Osteoblast (primary cell): ENCODE results near the gene SSU72. TPM values are rescaled to one million over a fixed set of nuclear protein-coding genes. Genes with fewer than 3 reads are reported as not detected.

Experiments
- DNase-seq: peaks from one replicate; pipeline ENCODE4 v3.0.0; 2011; ENCODE audit warnings: low spot score, mixed read lengths; ENCODE audit not compliant: insufficient read length; ENCODE audit errors: missing footprints
- H2AFZ ChIP-seq: 2 replicates; pipeline ENCODE4 v1.6.0; 2011; ENCODE audit warnings: mild to moderate bottlenecking, low read length
- H3K27ac ChIP-seq: 2 replicates; pipeline ENCODE4 v1.5.1; 2011; ENCODE audit warnings: mild to moderate bottlenecking, low read depth, low read length, moderate library complexity
- H3K27me3 ChIP-seq: 2 replicates; pipeline ENCODE4 v1.6.0; 2012; ENCODE audit warnings: mild to moderate bottlenecking, control low read depth, inconsistent platforms, low read length, moderate library complexity; ENCODE audit not compliant: insufficient read depth
- H3K36me3 ChIP-seq: 2 replicates; pipeline ENCODE4 v1.5.1; 2011; ENCODE audit warnings: mild to moderate bottlenecking, low read length, control low read depth, moderate library complexity; ENCODE audit not compliant: insufficient read depth
- H3K4me1 ChIP-seq: 2 replicates; pipeline ENCODE4 v1.5.1; 2011; ENCODE audit warnings: mild to moderate bottlenecking, low read length, control low read depth, moderate library complexity; ENCODE audit not compliant: insufficient read depth
- H3K4me2 ChIP-seq: 2 replicates; pipeline ENCODE4 v1.6.0; 2011; ENCODE audit warnings: mild to moderate bottlenecking, low read length; ENCODE audit not compliant: insufficient read depth
- H3K4me3 ChIP-seq: fragments of 200-600 bp; sonication (generic); 3 replicates; pipeline ENCODE4 v1.5.1; 2012; ENCODE audit warnings: mild to moderate bottlenecking, low read length, inconsistent platforms; ENCODE audit not compliant: insufficient read depth
- H3K79me2 ChIP-seq: 2 replicates; pipeline ENCODE4 v1.6.0; 2012; ENCODE audit warnings: mild to moderate bottlenecking, low read length, control low read depth, inconsistent platforms; ENCODE audit not compliant: insufficient read depth
- H3K9me3 ChIP-seq: 2 replicates; pipeline ENCODE4 v1.5.1; 2011; ENCODE audit warnings: low read depth, low read length, control low read depth
- H4K20me1 ChIP-seq: 2 replicates; pipeline ENCODE4 v1.6.0; 2012; ENCODE audit warnings: mild to moderate bottlenecking, low read length, control low read depth; ENCODE audit not compliant: insufficient read depth
- total RNA-seq: library from RNA; depleted of rRNA; stranded (reverse); fragments of >200 nt; gene quantifications from 2 replicates; pipeline ENCODE4 v1.2.3, GENCODE V29; 2012
- TF ChIP-seq, protein P1 (sequence below): IDR thresholded peaks from 2 replicates; pipeline ENCODE4 v1.5.1; 2011; ENCODE audit warnings: mild to moderate bottlenecking, low read depth, low read length, moderate library complexity; ENCODE audit errors: extremely low read depth

The SSU72 gene
- total RNA-seq, 1 donor = 73.1 TPM

- H4K20me1 ChIP-seq = peaks cover 20% of the 10 kb centered on the region
- H2AFZ ChIP-seq = peak overlapping the region; percentile 82
- H3K9me3 ChIP-seq = no peaks in the 10 kb centered on the region
- TF ChIP-seq, protein P1, sequence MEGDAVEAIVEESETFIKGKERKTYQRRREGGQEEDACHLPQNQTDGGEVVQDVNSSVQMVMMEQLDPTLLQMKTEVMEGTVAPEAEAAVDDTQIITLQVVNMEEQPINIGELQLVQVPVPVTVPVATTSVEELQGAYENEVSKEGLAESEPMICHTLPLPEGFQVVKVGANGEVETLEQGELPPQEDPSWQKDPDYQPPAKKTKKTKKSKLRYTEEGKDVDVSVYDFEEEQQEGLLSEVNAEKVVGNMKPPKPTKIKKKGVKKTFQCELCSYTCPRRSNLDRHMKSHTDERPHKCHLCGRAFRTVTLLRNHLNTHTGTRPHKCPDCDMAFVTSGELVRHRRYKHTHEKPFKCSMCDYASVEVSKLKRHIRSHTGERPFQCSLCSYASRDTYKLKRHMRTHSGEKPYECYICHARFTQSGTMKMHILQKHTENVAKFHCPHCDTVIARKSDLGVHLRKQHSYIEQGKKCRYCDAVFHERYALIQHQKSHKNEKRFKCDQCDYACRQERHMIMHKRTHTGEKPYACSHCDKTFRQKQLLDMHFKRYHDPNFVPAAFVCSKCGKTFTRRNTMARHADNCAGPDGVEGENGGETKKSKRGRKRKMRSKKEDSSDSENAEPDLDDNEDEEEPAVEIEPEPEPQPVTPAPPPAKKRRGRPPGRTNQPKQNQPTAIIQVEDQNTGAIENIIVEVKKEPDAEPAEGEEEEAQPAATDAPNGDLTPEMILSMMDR = peak; percentile 13
- peaks cover 54% of the 10 kb centered on the region for H3K79me2 ChIP-seq
- H3K27me3 ChIP-seq = no peaks in the 10 kb centered on the region
- H3K4me3 ChIP-seq = peak overlapping the region; percentile 96
- peak; percentile 98 for DNase-seq
- H3K27ac ChIP-seq = peak overlapping the region; percentile 98
- H3K36me3 ChIP-seq = peaks cover 19% of the 10 kb centered on the region
- peak overlapping the region; percentile 85 for H3K4me2 ChIP-seq
- H3K4me1 ChIP-seq = peaks cover 16% of the 10 kb centered on the region
Observed at GRCh38 chr1:1573843-1574720, 581 bp downstream of the SSU72 start.

DNA sequence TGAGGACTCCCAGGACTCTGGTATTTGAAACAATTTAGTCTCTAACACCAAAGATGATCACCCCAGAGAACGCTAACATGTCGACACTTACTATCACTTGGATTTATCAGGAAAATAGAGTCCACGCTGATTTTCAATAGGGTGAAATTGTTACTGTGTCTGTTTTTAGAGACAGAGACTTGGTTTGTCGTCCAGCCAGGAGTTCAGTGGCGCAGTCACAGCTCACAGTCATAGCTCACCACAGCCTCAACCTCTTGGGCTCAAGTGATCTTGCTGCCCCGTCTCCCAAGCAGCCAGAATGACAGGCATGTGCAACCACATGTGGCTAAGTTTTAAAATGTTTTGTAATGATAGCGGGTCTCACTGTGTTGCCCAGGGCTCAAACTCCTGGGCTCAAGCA lies 5.3 kb downstream of the SSU72 start:
- Histone ChIP-seq H3K4me3 (no peak overlapping the region), H3K27ac (peak overlapping the region; percentile 24), H3K36me3 (peaks cover 36% of the 10 kb centered on the region), H3K4me2 (no peak overlapping the region), H4K20me1 (peaks cover 54% of the 10 kb centered on the region), H3K4me1 (peaks cover 24% of the 10 kb centered on the region), H2AFZ (no peak overlapping the region), H3K27me3 (no peaks in the 10 kb centered on the region), H3K79me2 (peaks cover 97% of the 10 kb centered on the region), H3K9me3 (no peaks in the 10 kb centered on the region)
- TF ChIP-seq, protein P1 = no peak
- DNase-seq = peak; percentile 59

DNA sequence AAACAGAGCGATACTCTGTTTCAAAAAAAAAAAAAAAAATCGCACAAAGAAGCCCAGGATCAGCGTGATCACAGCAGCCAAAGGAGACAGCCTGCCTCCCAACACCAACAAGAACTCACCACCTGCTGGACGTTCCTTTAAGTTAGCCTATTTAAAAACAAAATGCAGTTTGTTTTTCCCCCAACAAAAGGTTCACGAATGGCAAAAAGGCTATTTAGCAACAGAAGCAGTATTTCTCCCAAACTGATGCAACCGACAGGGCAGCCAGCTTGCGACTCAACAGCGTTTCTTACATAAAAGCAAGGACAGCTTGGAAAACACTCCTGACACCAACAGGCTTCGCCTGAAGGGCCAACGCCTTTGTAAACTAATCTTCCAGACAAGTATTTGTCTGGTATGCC lies 6.8 kb downstream of the SSU72 start:
- H3K4me3 ChIP-seq = no peak overlapping the region
- no peaks in the 10 kb centered on the region for H3K27me3 ChIP-seq
- peak overlapping the region; percentile 59 for H3K4me2 ChIP-seq
- peaks cover 67% of the 10 kb centered on the region for H4K20me1 ChIP-seq
- H2AFZ ChIP-seq = no peak overlapping the region
- TF ChIP-seq, protein P1 = no peak
- peaks cover 18% of the 10 kb centered on the region for H3K4me1 ChIP-seq
- peak overlapping the region; percentile 96 for H3K27ac ChIP-seq
- DNase-seq = peak; percentile 69
- H3K36me3 ChIP-seq = peaks cover 50% of the 10 kb centered on the region
- no peaks in the 10 kb centered on the region for H3K9me3 ChIP-seq
- peaks cover 97% of the 10 kb centered on the region for H3K79me2 ChIP-seq

DNA sequence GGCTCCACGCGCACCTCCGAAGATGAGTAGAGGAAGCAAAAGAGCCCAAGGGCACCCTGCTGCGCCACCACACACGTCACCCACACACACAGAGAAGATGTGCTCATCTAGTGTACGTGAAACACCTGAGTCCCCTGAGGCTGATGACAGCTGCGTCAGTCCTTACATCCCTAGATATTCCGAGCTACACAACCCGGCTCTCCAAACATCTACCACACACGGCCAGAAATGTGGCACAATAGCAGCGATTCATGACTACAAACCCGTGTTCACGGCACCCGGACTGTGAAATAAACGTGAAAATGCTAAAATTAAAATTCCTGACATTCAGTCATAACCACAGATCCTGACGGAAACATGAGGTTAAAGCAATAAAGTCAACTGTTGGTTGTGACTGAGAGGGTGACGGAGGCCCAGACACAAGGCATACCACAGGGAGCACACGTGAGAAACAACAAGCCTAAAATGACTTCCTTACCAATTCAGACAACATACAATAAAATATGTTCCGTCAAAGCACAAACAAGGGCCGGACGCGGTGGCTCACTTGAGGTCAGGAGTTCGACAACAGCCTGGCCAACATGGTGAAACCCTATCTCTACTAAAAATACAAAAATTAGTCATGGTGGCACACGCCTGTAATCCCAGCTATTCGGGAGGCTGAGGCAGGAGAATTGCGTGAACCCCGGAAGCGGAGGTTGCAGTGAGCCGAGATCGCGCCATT lies 7.3 kb downstream of the SSU72 start:
- TF ChIP-seq, protein P1 = no peak
- peak; percentile 94 for DNase-seq
- no peak overlapping the region for H2AFZ ChIP-seq
- H3K4me2 ChIP-seq = peak overlapping the region; percentile 59
- peaks cover 72% of the 10 kb centered on the region for H4K20me1 ChIP-seq
- peaks cover 18% of the 10 kb centered on the region for H3K4me1 ChIP-seq
- no peaks in the 10 kb centered on the region for H3K9me3 ChIP-seq
- peak overlapping the region; percentile 13 for H3K4me3 ChIP-seq
- peak overlapping the region; percentile 96 for H3K27ac ChIP-seq
- H3K27me3 ChIP-seq = no peaks in the 10 kb centered on the region
- H3K36me3 ChIP-seq = peaks cover 56% of the 10 kb centered on the region
- peaks cover 98% of the 10 kb centered on the region for H3K79me2 ChIP-seq
